ENCODE results near the gene LIPF.

LIPF gene

DNA sequence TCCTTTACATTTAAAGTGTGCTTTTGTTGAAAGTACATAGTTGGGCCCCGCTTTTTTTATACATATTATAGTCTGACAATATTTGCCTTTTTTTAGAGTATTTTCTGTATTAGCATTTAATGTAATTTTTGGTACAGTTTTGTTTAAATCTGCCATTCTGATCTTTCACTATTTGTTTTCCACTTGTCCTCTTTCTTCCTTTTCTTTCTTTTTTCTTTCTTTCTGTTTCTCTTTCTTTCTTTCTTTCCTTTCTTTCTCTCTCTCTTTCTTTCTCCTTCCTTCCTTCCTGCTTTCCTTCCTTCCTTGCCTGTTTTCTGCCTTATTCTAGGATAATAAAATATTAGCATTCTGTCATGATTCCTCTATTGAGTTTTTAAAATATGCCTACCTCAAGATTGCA, 51.3 kb downstream of the LIPF start:
- no peaks in the 10 kb centered on the region for H3K4me1 ChIP-seq (ENCODE audit: control insufficient read depth, insufficient read depth, low read length)
- H3K36me3 ChIP-seq (ENCODE audit: control insufficient read depth, insufficient read depth, low read length, severe bottlenecking): no peaks in the 10 kb centered on the region
- H3K9ac ChIP-seq (ENCODE audit: low read length): no peak overlapping the region
- no peaks in the 10 kb centered on the region for H3K27me3 ChIP-seq (replicated peaks; ENCODE audit: control insufficient read depth, insufficient read depth, low read length)
- H3K9me3 ChIP-seq (ENCODE audit: control insufficient read depth, low read length): no peaks in the 10 kb centered on the region
- no peak for DNase-seq (ENCODE audit: low read depth)
- no peak overlapping the region for H3K4me3 ChIP-seq (ENCODE audit: low read length)

DNA sequence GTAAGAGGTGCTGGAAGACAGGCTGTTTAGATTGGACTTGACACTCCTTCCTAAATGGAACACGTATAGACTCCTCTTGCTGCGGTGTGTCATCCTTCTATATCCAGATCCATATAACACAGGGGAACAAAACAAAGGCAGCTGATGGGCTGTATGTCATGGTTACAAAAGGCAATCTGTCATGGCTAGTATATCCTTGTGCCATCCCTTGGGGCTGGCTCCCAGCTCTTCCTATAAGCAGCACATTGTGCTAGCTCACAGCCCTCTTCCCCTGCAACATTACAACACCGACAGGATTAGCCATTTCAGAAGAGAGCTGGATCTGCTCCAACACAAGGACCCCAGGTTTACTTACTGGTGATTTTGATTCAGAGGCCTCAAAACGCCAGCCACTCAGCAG, 57.1 kb downstream of the LIPF start:
- Histone ChIP-seq H3K9ac (ENCODE audit: low read length) (no peak overlapping the region), H3K4me1 (ENCODE audit: control insufficient read depth, insufficient read depth, low read length) (no peaks in the 10 kb centered on the region)
- DNase-seq (ENCODE audit: low read depth): no peak

DNA sequence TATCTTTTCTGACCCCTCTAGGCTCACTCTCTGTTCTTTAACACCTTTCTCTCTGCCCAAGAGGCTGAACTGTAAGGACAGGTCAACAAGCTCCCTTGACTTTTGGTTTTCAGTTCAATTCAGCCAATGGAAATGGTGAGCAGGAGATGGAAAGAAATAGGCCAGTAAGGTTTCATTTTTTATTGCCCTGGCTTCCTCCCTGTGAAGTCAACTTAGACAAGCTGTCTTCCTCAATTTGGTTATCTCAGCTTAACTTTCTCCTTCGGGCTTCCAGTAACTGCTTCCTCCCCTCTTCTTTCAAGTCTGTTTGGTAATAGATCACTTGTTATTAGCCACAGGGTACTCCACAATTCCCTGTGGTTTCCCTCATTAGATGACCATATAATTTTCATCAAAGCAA, 61.6 kb downstream of the LIPF start:
- Histone ChIP-seq H3K36me3 (ENCODE audit: control insufficient read depth, insufficient read depth, low read length, severe bottlenecking) (no peaks in the 10 kb centered on the region), H3K27me3 (replicated peaks; ENCODE audit: control insufficient read depth, insufficient read depth, low read length) (peaks cover 4% of the 10 kb centered on the region), H3K9me3 (ENCODE audit: control insufficient read depth, low read length) (no peaks in the 10 kb centered on the region), H3K9ac (ENCODE audit: low read length) (no peak overlapping the region), H3K4me3 (ENCODE audit: low read length) (no peak overlapping the region), H3K4me1 (ENCODE audit: control insufficient read depth, insufficient read depth, low read length) (no peaks in the 10 kb centered on the region)
- DNase-seq (ENCODE audit: low read depth): no peak

More for the DNA sequence above, 57.1 kb downstream of the LIPF start:
- peaks cover 4% of the 10 kb centered on the region for H3K27me3 ChIP-seq (replicated peaks; ENCODE audit: control insufficient read depth, insufficient read depth, low read length)
- no peak overlapping the region for H3K4me3 ChIP-seq (ENCODE audit: low read length)
- no peaks in the 10 kb centered on the region for H3K36me3 ChIP-seq (ENCODE audit: control insufficient read depth, insufficient read depth, low read length, severe bottlenecking)
- no peaks in the 10 kb centered on the region for H3K9me3 ChIP-seq (ENCODE audit: control insufficient read depth, low read length)

DNA sequence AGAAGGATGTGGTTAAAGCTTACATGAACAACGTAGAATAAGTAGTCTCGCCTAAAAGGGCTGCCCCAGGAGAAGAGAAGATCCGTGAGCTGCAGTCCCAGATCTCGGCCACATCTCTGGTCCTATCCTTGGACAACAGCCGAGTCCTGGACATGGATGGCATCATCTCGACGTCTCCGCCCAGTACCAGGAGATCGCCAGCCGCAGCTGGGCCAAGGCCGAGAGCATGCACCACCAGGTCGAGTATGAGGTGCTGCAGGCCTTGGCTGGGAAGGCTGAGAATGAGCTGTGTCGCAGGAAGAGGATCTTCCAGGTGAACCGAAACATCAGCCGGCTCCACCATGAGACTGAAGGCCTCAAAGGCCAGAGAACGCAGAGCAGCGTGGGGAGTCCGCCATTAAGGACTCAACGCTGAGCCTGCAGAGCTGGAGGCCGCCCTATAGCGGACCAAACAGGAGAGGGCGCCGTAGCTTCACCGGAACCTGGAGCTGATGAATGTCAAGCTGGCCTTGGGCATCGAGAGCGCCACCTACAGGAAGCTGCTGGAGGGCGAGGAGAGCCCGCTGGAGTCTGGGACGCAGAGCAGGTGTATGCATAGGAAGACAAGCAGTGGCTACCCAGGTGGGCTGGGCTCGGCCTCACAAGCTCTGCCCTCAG, 64.0 kb downstream of the LIPF start:
- Histone ChIP-seq H3K4me1 (ENCODE audit: control insufficient read depth, insufficient read depth, low read length) (no peaks in the 10 kb centered on the region), H3K36me3 (ENCODE audit: control insufficient read depth, insufficient read depth, low read length, severe bottlenecking) (no peaks in the 10 kb centered on the region), H3K9me3 (ENCODE audit: control insufficient read depth, low read length) (no peaks in the 10 kb centered on the region), H3K4me3 (ENCODE audit: low read length) (no peak overlapping the region), H3K27me3 (replicated peaks; ENCODE audit: control insufficient read depth, insufficient read depth, low read length) (peaks cover 4% of the 10 kb centered on the region), H3K9ac (ENCODE audit: low read length) (no peak overlapping the region)
- no peak for DNase-seq (ENCODE audit: low read depth)
